HCT116 (cell line): ENCODE data around the gene BICRAL. TPM values are rescaled to one million over a fixed set of nuclear protein-coding genes. Genes with fewer than 3 reads are reported as not detected.

Experiments used
- ATAC-seq: fragments of 200-7000 bp; cut with Tn5 transposase; 2 replicates; pipeline ENCODE4 v1.9.1; 2020; ENCODE audit warnings: mild to moderate bottlenecking, moderate library complexity
- BruUV-seq: library from RNA; stranded (reverse); fragments of 400-500 nt; replicated peaks from 2 replicates; lab custom pipeline; 2021; lab: Mats Ljungman, UMichigan
- CTCF ChIA-PET: fragments of 300-600 bp; sonication (Branson Sonifier 250); formaldehyde crosslinking; loops from one replicate; lab custom pipeline; 2021; ENCODE audit warnings: antibody characterized with exemption; lab: Charles Lee
- POLR2A ChIA-PET: fragments of 300-600, 350-600 bp; sonication (Branson Sonifier 250); formaldehyde crosslinking; loops from one replicate; lab custom pipeline; 2021; ENCODE audit warnings: antibody characterized with exemption; lab: Charles Lee
- RAD21 ChIA-PET, 2 experiments: fragments of 300-600 bp; sonication (Branson Sonifier 250); formaldehyde crosslinking; loops; one replicate each; lab custom pipeline; 2023; ENCODE audit warnings: low total read pairs in 2 of 2; ENCODE audit not compliant: uncharacterized antibody in 2 of 2, unreplicated experiment in 2 of 2, low non-redundant PET in 1 of 2; lab: Charles Lee
- DNase-seq: peaks from one replicate; pipeline ENCODE4 v3.0.0-alpha.2; 2010; ENCODE audit warnings: low read depth, low spot score
- H2AFZ ChIP-seq: fragments of 200-600 bp; shearing (Covaris generic), sonication (generic); 2 replicates; pipeline ENCODE4 v1.6.1; 2017; ENCODE audit warnings: low read depth, mixed run types, mixed read lengths, antibody characterized with exemption, low read length; ENCODE audit not compliant: poor library complexity, severe bottlenecking
- H3K27ac ChIP-seq: 2 replicates; pipeline ENCODE4 v1.5.1; 2012; ENCODE audit warnings: low read depth, low read length
- H3K27me3 ChIP-seq: fragments of 200-600 bp; sonication (generic); 2 replicates; pipeline ENCODE4 v1.6.1; 2016; ENCODE audit warnings: mixed run types, low read length, mixed read lengths; ENCODE audit not compliant: insufficient read depth
- H3K36me3 ChIP-seq, 2 experiments: fragments of 200-500 bp in 1 of 2; fragments of 200-600 bp in 1 of 2; sonication (Bioruptor generic) in 1 of 2; sonication (generic) in 1 of 2; 2 replicates each; pipeline versions ENCODE4 v1.5.1 to v1.6.1; 2014 to 2016; ENCODE audit warnings: low read length in 2 of 2, inconsistent platforms in 1 of 2, mixed read lengths in 1 of 2, mixed run types in 1 of 2; ENCODE audit not compliant: insufficient read depth in 2 of 2, control insufficient read depth in 1 of 2
- H3K4me1 ChIP-seq, 2 experiments: fragments of 200-600 bp in 1 of 2; sonication (generic) in 1 of 2; 2 replicates each; pipeline versions ENCODE4 v1.5.1 to v1.6.1; 2012 to 2017; ENCODE audit warnings: low read length in 2 of 2, inconsistent platforms in 1 of 2, mild to moderate bottlenecking in 1 of 2, mixed read lengths in 1 of 2, mixed run types in 1 of 2, moderate library complexity in 1 of 2; ENCODE audit not compliant: insufficient read depth in 2 of 2, control insufficient read depth in 1 of 2
- H3K4me2 ChIP-seq: fragments of 200-600 bp; sonication (generic); 2 replicates; pipeline ENCODE4 v1.6.1; 2017; ENCODE audit warnings: mixed run types, low read length, mixed read lengths
- H3K4me3 ChIP-seq, 2 experiments: fragments of 200-600 bp in 1 of 2; sonication (generic) in 1 of 2; replicated peaks in 1 of 2; 2 replicates each; pipeline ENCODE4 v1.5.1; 2011 to 2016; ENCODE audit warnings: low read length in 2 of 2, control low read depth in 1 of 2, low read depth in 1 of 2, mild to moderate bottlenecking in 1 of 2, mixed read lengths in 1 of 2, mixed run types in 1 of 2
- H3K79me2 ChIP-seq: fragments of 200-600 bp; sonication (generic); 2 replicates; pipeline ENCODE4 v1.6.1; 2017; ENCODE audit warnings: mild to moderate bottlenecking, mixed run types, low read length, moderate library complexity, mixed read lengths; ENCODE audit not compliant: insufficient read depth
- H3K9ac ChIP-seq: fragments of 200-600 bp; sonication (generic); 2 replicates; pipeline ENCODE4 v1.6.1; 2016; ENCODE audit warnings: low read length, mixed read lengths
- H3K9me2 ChIP-seq: fragments of 200-600 bp; sonication (generic), shearing (Covaris generic); 2 replicates; pipeline ENCODE4 v1.6.1; 2017; ENCODE audit warnings: mixed run types, mild to moderate bottlenecking, moderate library complexity; ENCODE audit not compliant: insufficient read depth
- H3K9me3 ChIP-seq, 2 experiments: fragments of 200-500 bp in 1 of 2; fragments of 200-600 bp in 1 of 2; sonication (Bioruptor generic) in 1 of 2; sonication (generic) in 1 of 2; 2 replicates each; pipeline ENCODE4 v1.6.1; 2014 to 2017; ENCODE audit warnings: low read length in 2 of 2, mixed read lengths in 2 of 2, inconsistent platforms in 1 of 2, low read depth in 1 of 2, mild to moderate bottlenecking in 1 of 2, mixed run types in 1 of 2, moderate library complexity in 1 of 2; ENCODE audit not compliant: control insufficient read depth in 1 of 2, insufficient read depth in 1 of 2
- H4K20me1 ChIP-seq: fragments of 200-600 bp; sonication (generic), shearing (Covaris generic); 2 replicates; pipeline ENCODE4 v1.6.1; 2017; ENCODE audit warnings: mixed run types, mild to moderate bottlenecking, moderate library complexity; ENCODE audit not compliant: insufficient read depth
- CTCF ChIP-seq, 3 experiments: fragments of 200-600 bp in 1 of 3; sonication (generic) in 1 of 3; IDR thresholded peaks in 2 of 3; conservative IDR thresholded peaks in 1 of 3; 2 replicates each; pipeline ENCODE4 v1.5.1; 2012 to 2017; ENCODE audit warnings: low read depth in 2 of 3, low read length in 2 of 3, antibody characterized with exemption in 1 of 3, borderline replicate concordance in 1 of 3, control low read depth in 1 of 3, mild to moderate bottlenecking in 1 of 3, mixed read lengths in 1 of 3, mixed run types in 1 of 3, moderate library complexity in 1 of 3; ENCODE audit not compliant: insufficient read depth in 1 of 3
- EGR1 ChIP-seq: IDR thresholded peaks from 2 replicates; pipeline ENCODE4 v1.6.1; 2012; ENCODE audit warnings: low read depth
- ELF1 ChIP-seq: IDR thresholded peaks from 2 replicates; pipeline ENCODE4 v1.6.1; 2012; ENCODE audit warnings: low read depth, borderline replicate concordance
- EZH2phosphoT487 ChIP-seq: fragments of 200-600 bp; IDR thresholded peaks from 2 replicates; pipeline ENCODE4 v1.6.1; 2018; ENCODE audit warnings: antibody characterized with exemption, borderline replicate concordance
- JUND ChIP-seq: IDR thresholded peaks from 2 replicates; pipeline ENCODE4 v1.6.1; 2012
- POLR2A ChIP-seq: IDR thresholded peaks from 2 replicates; pipeline ENCODE4 v1.7.0; 2011; ENCODE audit warnings: borderline replicate concordance; ENCODE audit not compliant: insufficient read depth, insufficient read length; ENCODE audit errors: extremely low read depth
- REST ChIP-seq: IDR thresholded peaks from 2 replicates; pipeline ENCODE4 v1.6.1; 2012; ENCODE audit warnings: low read depth
- SIN3A ChIP-seq: IDR thresholded peaks from 2 replicates; pipeline ENCODE4 v1.6.1; 2012; ENCODE audit warnings: low read depth
- SP1 ChIP-seq: IDR thresholded peaks from 2 replicates; pipeline ENCODE4 v1.6.1; 2012; ENCODE audit warnings: low read depth
- ZFX ChIP-seq: fragments of 450-650 bp; IDR thresholded peaks from 2 replicates; pipeline ENCODE4 v1.6.1; 2017
- ZNF274 ChIP-seq: fragments of 200-500 bp; sonication (Bioruptor generic); IDR thresholded peaks from 2 replicates; pipeline ENCODE4 v1.6.1; 2014; ENCODE audit warnings: mild to moderate bottlenecking, low read depth, low read length, inconsistent platforms
- intact Hi-C: fragments of 100-400 bp; cut with micrococcal nuclease; formaldehyde crosslinking; loops from 2 replicates; pipeline ENCODE4 v1.10.0; 2022
- total RNA-seq: library from RNA; stranded (reverse); gene quantifications from one replicate; pipeline ENCODE4 v1.2.1, GENCODE V29; 2021; ENCODE audit not compliant: unreplicated experiment

The BICRAL gene
- total RNA-seq, 1 experiment from 2014 or later = 14.9 TPM

GRCh38 chr6:42769836-42770235, 12.0 kb upstream of the BICRAL start:
- no peaks in the 10 kb centered on the region for H3K9me2 ChIP-seq
- no peaks in the 10 kb centered on the region for H3K79me2 ChIP-seq
- no peak for TF ChIP-seq POLR2A
- TF ChIP-seq CTCF (IDR thresholded peaks at IDR 0.05 in 2 of 3, conservative IDR thresholded peaks at IDR 0.05 in 1 of 3; ENCODE audit: borderline replicate concordance in 1 of 3, insufficient read depth in 1 of 3, low read depth in 2 of 3, low read length in 2 of 3) = no peak
- no peak for TF ChIP-seq ZNF274
- no peak for TF ChIP-seq EGR1
- TF ChIP-seq SP1 = no peak
- TF ChIP-seq REST = no peak
- TF ChIP-seq JUND = no peak
- no peak for TF ChIP-seq SIN3A
- no peak for TF ChIP-seq EZH2phosphoT487
- TF ChIP-seq ELF1 = no peak
- no peak for TF ChIP-seq ZFX
- ChIA-PET CTCF (no interaction called here), RAD21 (no interaction called here), POLR2A (interaction anchor here (1.6 kb wide), 1 partner anchor 23 kb away, joined by 4 read pairs; no protein-coding TSS in a partner anchor)
- no peaks in the 10 kb centered on the region for H3K36me3 ChIP-seq
- no peak overlapping the region for H3K4me3 ChIP-seq
- no peak overlapping the region for H3K4me2 ChIP-seq
- H3K9me3 ChIP-seq = no peaks in the 10 kb centered on the region
- H2AFZ ChIP-seq = no peak overlapping the region
- H3K27me3 ChIP-seq = no peaks in the 10 kb centered on the region
- DNase-seq (no peak), ATAC-seq (no peak)
- intact Hi-C loops = no loop called here
- no peak overlapping the region for H3K27ac ChIP-seq
- BruUV-seq = no TSS peak
- H4K20me1 ChIP-seq = no peaks in the 10 kb centered on the region
- H3K4me1 ChIP-seq = peaks cover 17 to 38% of the 10 kb centered on the region in 2 experiments
- H3K9ac ChIP-seq = no peak overlapping the region
